Loucy (cell line): ENCODE measurements around the gene GOLGA8S.
"Not testable (repeated sequence)": the region's sequence is repeated elsewhere in the genome, so short reads cannot be mapped to it uniquely, and the experiment has no call there.

Source experiments
- H2AFZ ChIP-seq: fragments of 200-600 bp; sonication (generic); 2 replicates; pipeline ENCODE4 v1.6.0; 2016; ENCODE audit warnings: antibody characterized with exemption, mild to moderate bottlenecking, low read length, moderate library complexity
- H3F3A ChIP-seq: fragments of 200-600 bp; 2 replicates; pipeline ENCODE4 v1.6.0; 2016; ENCODE audit warnings: antibody characterized with exemption, low read depth, mild to moderate bottlenecking
- H3K27me3 ChIP-seq: fragments of 200-600 bp; sonication (generic); 2 replicates; pipeline ENCODE4 v1.6.1; 2014; ENCODE audit warnings: low read length, mild to moderate bottlenecking; ENCODE audit not compliant: insufficient read depth, poor library complexity, severe bottlenecking
- H3K36me3 ChIP-seq: fragments of 200-600 bp; sonication (generic); 2 replicates; pipeline ENCODE4 v1.6.1; 2016; ENCODE audit warnings: low read length; ENCODE audit not compliant: insufficient read depth
- H3K4me1 ChIP-seq: fragments of 200-600 bp; sonication (generic); 2 replicates; pipeline ENCODE4 v1.5.1; 2014; ENCODE audit warnings: low read length, mild to moderate bottlenecking; ENCODE audit not compliant: insufficient read depth, poor library complexity, severe bottlenecking
- H3K4me2 ChIP-seq: fragments of 200-600 bp; sonication (generic); 2 replicates; pipeline ENCODE4 v1.6.0; 2014; ENCODE audit warnings: antibody characterized with exemption, low read length, low read depth, mild to moderate bottlenecking; ENCODE audit not compliant: poor library complexity, severe bottlenecking
- H3K4me3 ChIP-seq: fragments of 200-600 bp; sonication (generic); 2 replicates; pipeline ENCODE4 v1.5.1; 2014; ENCODE audit warnings: low read length, mild to moderate bottlenecking, mixed read lengths; ENCODE audit not compliant: poor library complexity, severe bottlenecking
- H3K79me2 ChIP-seq: fragments of 200-600 bp; sonication (generic); 2 replicates; pipeline ENCODE4 v1.6.1; 2014; ENCODE audit warnings: low read length; ENCODE audit not compliant: insufficient read depth
- H3K9ac ChIP-seq: fragments of 200-600 bp; sonication (generic); 2 replicates; pipeline ENCODE4 v1.6.0; 2014; ENCODE audit warnings: mild to moderate bottlenecking, low read depth, low read length, moderate library complexity; ENCODE audit not compliant: poor library complexity, severe bottlenecking
- H3K9me2 ChIP-seq: fragments of 200-600 bp; sonication (generic); replicated peaks from 2 replicates; pipeline ENCODE4 v1.6.1; 2016; ENCODE audit warnings: low read depth, low read length, mixed read lengths
- H3K9me3 ChIP-seq: fragments of 200-600 bp; sonication (generic); 2 replicates; pipeline ENCODE4 v1.6.1; 2014; ENCODE audit warnings: mild to moderate bottlenecking, antibody characterized with exemption, low read length, low read depth; ENCODE audit not compliant: insufficient read depth
- H4K20me1 ChIP-seq: fragments of 200-600 bp; sonication (generic); 2 replicates; pipeline ENCODE4 v1.6.0; 2014; ENCODE audit warnings: antibody characterized with exemption, low read length, mild to moderate bottlenecking; ENCODE audit not compliant: insufficient read depth, poor library complexity, severe bottlenecking
- CTCF ChIP-seq: fragments of 200-600 bp; sonication (generic); conservative IDR thresholded peaks from 2 replicates; pipeline ENCODE4 v1.5.1; 2014; ENCODE audit warnings: mild to moderate bottlenecking, antibody characterized with exemption, low read length
- EZH2phosphoT487 ChIP-seq: fragments of 200-600 bp; IDR thresholded peaks from 2 replicates; pipeline ENCODE4 v1.6.1; 2018; ENCODE audit warnings: antibody characterized with exemption, mild to moderate bottlenecking, moderate library complexity, borderline replicate concordance

Gene GOLGA8S

GRCh38 chr15:23397779-23398178, 43.2 kb downstream of the GOLGA8S start:
- no peaks in the 10 kb centered on the region for H3K36me3 ChIP-seq
- H3K27me3 ChIP-seq: no peaks in the 10 kb centered on the region
- TF ChIP-seq CTCF: no peak
- no peak for TF ChIP-seq EZH2phosphoT487
- H3F3A ChIP-seq: no peaks in the 10 kb centered on the region
- no peaks in the 10 kb centered on the region for H3K79me2 ChIP-seq
- H3K9me2 ChIP-seq: no peaks in the 10 kb centered on the region
- no peak overlapping the region for H3K4me3 ChIP-seq
- no peaks in the 10 kb centered on the region for H4K20me1 ChIP-seq
- peaks cover 5% of the 10 kb centered on the region; the same call in 1 of the 2 replicates for H3K9me3 ChIP-seq
- H2AFZ ChIP-seq: no peak overlapping the region
- no peak overlapping the region for H3K9ac ChIP-seq
- no peaks in the 10 kb centered on the region for H3K4me1 ChIP-seq
- H3K4me2 ChIP-seq: no peak overlapping the region

DNA sequence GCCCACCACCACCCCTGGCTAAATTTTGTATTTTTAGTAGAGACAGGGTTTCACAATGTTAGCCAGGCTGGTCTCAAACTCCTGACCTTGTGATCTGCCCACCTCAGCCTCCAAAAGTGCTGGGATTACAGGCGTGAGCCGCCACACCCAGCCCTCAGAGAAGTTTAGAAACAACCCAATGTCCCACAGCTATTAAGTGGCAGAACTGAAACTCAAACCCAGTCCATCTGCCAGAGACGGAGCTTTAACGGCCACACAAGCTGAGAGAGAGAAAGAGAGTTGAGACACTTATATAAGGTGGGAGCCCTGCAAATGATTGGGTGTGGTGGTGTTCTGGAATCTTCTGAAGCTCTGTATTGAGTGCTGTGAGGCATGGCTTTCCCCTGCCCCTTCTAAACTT, 43.8 kb downstream of the GOLGA8S start:
- not testable (repeated sequence) for H2AFZ ChIP-seq, H3F3A ChIP-seq, H3K9ac ChIP-seq, H3K9me3 ChIP-seq, H3K4me3 ChIP-seq, H3K79me2 ChIP-seq, H4K20me1 ChIP-seq, H3K4me2 ChIP-seq, H3K36me3 ChIP-seq, H3K9me2 ChIP-seq, H3K4me1 ChIP-seq, H3K27me3 ChIP-seq

DNA sequence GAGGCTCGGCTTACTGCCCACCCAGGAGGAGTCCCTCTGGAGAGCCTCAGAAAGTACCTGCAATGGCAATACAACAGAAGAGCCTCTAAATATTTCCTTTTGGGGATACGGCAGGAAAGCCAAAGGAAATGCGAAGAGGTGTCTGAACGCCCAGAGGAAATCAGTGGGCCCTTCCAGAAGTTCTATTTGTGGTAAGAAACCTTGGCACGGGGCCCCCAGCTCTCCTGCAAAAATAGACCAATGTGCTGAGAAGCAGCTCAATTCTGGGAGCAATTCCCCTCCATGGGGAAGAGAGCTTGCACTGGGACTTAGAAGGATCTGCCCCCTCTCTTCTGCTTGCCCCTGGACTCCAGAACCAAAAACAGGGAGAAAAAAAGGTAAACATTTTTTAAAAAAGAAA, 44.7 kb downstream of the GOLGA8S start:
- H3K9me2 ChIP-seq, H3K9ac ChIP-seq, H2AFZ ChIP-seq, H4K20me1 ChIP-seq, H3K4me2 ChIP-seq, H3K4me3 ChIP-seq, H3K4me1 ChIP-seq, H3F3A ChIP-seq, H3K79me2 ChIP-seq, H3K9me3 ChIP-seq, H3K36me3 ChIP-seq, H3K27me3 ChIP-seq: not testable (repeated sequence)

DNA sequence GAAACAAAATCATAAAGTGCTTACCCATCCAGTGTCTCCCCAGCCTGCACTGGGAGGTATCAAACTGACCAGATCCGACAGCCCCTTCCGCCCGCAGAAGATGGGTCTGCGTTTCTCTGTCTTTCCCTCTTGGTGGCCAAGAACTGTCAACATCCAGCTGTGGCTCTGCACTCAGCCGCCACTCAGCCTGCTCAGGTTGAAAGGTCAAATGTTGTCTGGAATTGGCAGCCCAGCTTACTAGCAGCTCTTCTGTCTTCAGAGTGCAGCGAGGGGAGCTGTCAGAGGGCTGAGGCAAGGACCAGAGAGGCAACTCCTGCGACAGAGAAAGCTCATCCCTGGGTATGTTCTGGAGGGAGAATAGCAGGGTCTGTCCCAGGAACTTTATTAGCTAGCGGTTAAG, 47.1 kb downstream of the GOLGA8S start:
- H3K9me3 ChIP-seq: peaks cover 5% of the 10 kb centered on the region; the same call in 1 of the 2 replicates
- no peaks in the 10 kb centered on the region for H3F3A ChIP-seq
- H3K4me3 ChIP-seq: no peak overlapping the region
- no peaks in the 10 kb centered on the region for H3K79me2 ChIP-seq
- H3K9me2 ChIP-seq: no peaks in the 10 kb centered on the region
- no peaks in the 10 kb centered on the region for H4K20me1 ChIP-seq
- no peaks in the 10 kb centered on the region for H3K36me3 ChIP-seq
- no peaks in the 10 kb centered on the region for H3K4me1 ChIP-seq
- no peaks in the 10 kb centered on the region for H3K27me3 ChIP-seq
- no peak for TF ChIP-seq CTCF
- no peak for TF ChIP-seq EZH2phosphoT487
- no peak overlapping the region for H2AFZ ChIP-seq
- H3K9ac ChIP-seq: no peak overlapping the region
- H3K4me2 ChIP-seq: no peak overlapping the region
